NCI-H2196 treated with DMSO at 0.1 percent for 48 hours (cell line): Measurements from ENCODE around the gene VAMP7.
"Not testable (repeated sequence)": the region's sequence is repeated elsewhere in the genome, so short reads cannot be mapped to it uniquely, and the experiment has no call there.

Experiments
- DNase-seq: peaks from one replicate; lab custom pipeline; 2025; ENCODE audit not compliant: unreplicated experiment; lab: John Stamatoyannopoulos, UW

VAMP7 gene

GRCh38 chrX:155986995-155987394 lies 105.8 kb downstream of the VAMP7 start:
- DNase-seq = not testable (repeated sequence)

DNA sequence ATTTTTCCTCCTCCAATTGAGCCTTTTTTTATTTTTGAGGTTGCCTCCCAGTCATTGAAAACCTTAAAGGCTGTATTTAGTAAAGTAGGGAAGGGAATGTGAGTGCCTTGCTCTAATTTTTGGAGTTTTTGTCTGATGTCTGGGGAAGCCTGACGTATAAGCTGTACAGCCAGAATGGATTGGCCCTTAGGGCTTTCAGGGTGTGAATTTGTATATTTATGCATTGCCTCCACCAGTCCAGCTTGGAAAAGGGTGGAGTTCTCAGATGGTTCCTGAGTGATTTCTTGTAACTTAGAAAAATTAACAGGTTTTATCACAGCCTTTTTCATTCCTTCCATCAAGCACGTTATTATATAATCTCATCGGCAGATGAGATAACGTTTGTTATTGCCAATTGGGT lies 107.7 kb downstream of the VAMP7 start:
- DNase-seq = no peak
